Ascending aorta (tissue), 2 donors: Measurements from ENCODE around the gene CEP112. TPM values are rescaled to one million over a fixed set of nuclear protein-coding genes. Genes with fewer than 3 reads are reported as not detected.

Source experiments
- DNase-seq, 2 donors: peaks; one replicate each; pipeline ENCODE4 v3.0.0-alpha.2; 2019; ENCODE audit warnings: low spot score in 2 of 2
- H3K27ac ChIP-seq, 2 donors: fragments of 200-600 bp; sonication (generic); one replicate each; pipeline ENCODE4 v1.5.1; 2016 to 2017; ENCODE audit warnings: mild to moderate bottlenecking in 1 of 2
- H3K27me3 ChIP-seq: fragments of 200-600 bp; sonication (generic); one replicate; pipeline ENCODE4 v1.5.1; 2017
- H3K36me3 ChIP-seq, 2 donors: fragments of 200-600 bp; sonication (generic); one replicate each; pipeline ENCODE4 v1.5.1; 2016
- H3K4me1 ChIP-seq, 2 donors: fragments of 200-600 bp; sonication (generic); one replicate each; pipeline ENCODE4 v1.5.1; 2016 to 2017; ENCODE audit warnings: mild to moderate bottlenecking in 1 of 2
- H3K4me3 ChIP-seq, 2 donors: fragments of 200-600 bp; sonication (generic); one replicate each; pipeline ENCODE4 v1.5.1; 2016 to 2017; ENCODE audit warnings: mild to moderate bottlenecking in 1 of 2
- H3K9me3 ChIP-seq, 2 donors: fragments of 200-600 bp; sonication (generic); one replicate each; pipeline ENCODE4 v1.5.1; 2016
- CTCF ChIP-seq, 3 experiments: fragments of 200-600 bp in 2 of 3; fragments of 450-650 bp in 1 of 3; sonication (generic) in 2 of 3; IDR thresholded peaks; one replicate each; pipeline ENCODE4 v1.5.1; 2016 to 2019; ENCODE audit warnings: antibody characterized with exemption in 3 of 3, mild to moderate bottlenecking in 1 of 3, moderate library complexity in 1 of 3
- intact Hi-C: fragments of 100-400 bp; cut with DNase I; formaldehyde crosslinking; loops from one replicate; pipeline ENCODE4 v1.15.1; 2023
- total RNA-seq: library from RNA; depleted of rRNA; stranded (reverse); fragments of >200 nt; gene quantifications from one replicate; pipeline ENCODE4 v1.1.0, GENCODE V29; 2016

CEP112 gene
- total RNA-seq, 1 donor from 2014 or later: 11.4 TPM

GRCh38 chr17:65659512-65659911 lies 532.4 kb downstream of the CEP112 start:
- Histone ChIP-seq H3K27ac (no peak overlapping the region), H3K9me3 (no peaks in the 10 kb centered on the region), H3K27me3 (no peaks in the 10 kb centered on the region), H3K36me3 (no peaks in the 10 kb centered on the region), H3K4me1 (no peaks in the 10 kb centered on the region), H3K4me3 (no peak overlapping the region)
- intact Hi-C loops: no loop called here
- DNase-seq: no peak
- no peak for TF ChIP-seq CTCF (IDR thresholded peaks at IDR 0.05)

GRCh38 chr17:65657251-65657828 lies 534.6 kb downstream of the CEP112 start:
- Histone ChIP-seq H3K4me3 (no peak overlapping the region), H3K9me3 (no peaks in the 10 kb centered on the region), H3K4me1 (no peaks in the 10 kb centered on the region), H3K36me3 (no peaks in the 10 kb centered on the region), H3K27ac (no peak overlapping the region), H3K27me3 (no peaks in the 10 kb centered on the region)
- TF ChIP-seq CTCF (IDR thresholded peaks at IDR 0.05): no peak
- DNase-seq: no peak
- intact Hi-C loops: no loop called here

GRCh38 chr17:65656390-65657250 lies 535.3 kb downstream of the CEP112 start:
- no peak overlapping the region for H3K4me3 ChIP-seq
- H3K27me3 ChIP-seq: no peaks in the 10 kb centered on the region
- no peaks in the 10 kb centered on the region for H3K4me1 ChIP-seq
- DNase-seq: no peak
- TF ChIP-seq CTCF (IDR thresholded peaks at IDR 0.05): no peak
- intact Hi-C loops: no loop called here
- no peak overlapping the region for H3K27ac ChIP-seq
- H3K36me3 ChIP-seq: no peaks in the 10 kb centered on the region
- no peaks in the 10 kb centered on the region for H3K9me3 ChIP-seq

- no peak for TF ChIP-seq CTCF (IDR thresholded peaks at IDR 0.05)
- Histone ChIP-seq H3K36me3 (no peaks in the 10 kb centered on the region), H3K27me3 (no peaks in the 10 kb centered on the region), H3K4me1 (no peaks in the 10 kb centered on the region), H3K27ac (no peak overlapping the region), H3K9me3 (no peaks in the 10 kb centered on the region), H3K4me3 (no peak overlapping the region)
- DNase-seq: no peak
- intact Hi-C loops: no loop called here
Observed at GRCh38 chr17:65655706-65656105, 536.2 kb downstream of the CEP112 start.

GRCh38 chr17:65644545-65644944 lies 547.4 kb downstream of the CEP112 start:
- peaks cover 0 to 10% of the 10 kb centered on the region in 2 donors for H3K9me3 ChIP-seq
- no peaks in the 10 kb centered on the region for H3K36me3 ChIP-seq
- no peak overlapping the region for H3K27ac ChIP-seq
- TF ChIP-seq CTCF (IDR thresholded peaks at IDR 0.05): no peak
- H3K4me3 ChIP-seq: no peak overlapping the region
- H3K27me3 ChIP-seq: no peaks in the 10 kb centered on the region
- no peak for DNase-seq
- no peaks in the 10 kb centered on the region for H3K4me1 ChIP-seq
- intact Hi-C loops: no loop called here
